H9 (cell line): ENCODE data around the gene KIZ. TPM values are rescaled to one million over a fixed set of nuclear protein-coding genes. Genes with fewer than 3 reads are reported as not detected.

Experiments used
- DNase-seq: peaks from one replicate; pipeline ENCODE4 v3.0.0-alpha.2; 2017
- H2AFZ ChIP-seq: one replicate; pipeline ENCODE4 v1.6.1; 2013; ENCODE audit warnings: mild to moderate bottlenecking, low read length, control low read depth, moderate library complexity
- H2AK5ac ChIP-seq: 2 replicates; pipeline ENCODE4 v1.6.1; 2013; ENCODE audit warnings: low read length, control low read depth, mixed read lengths; ENCODE audit not compliant: insufficient read length
- H2BK120ac ChIP-seq: one replicate; pipeline ENCODE4 v1.6.1; 2013; ENCODE audit warnings: low read depth, mild to moderate bottlenecking, low read length, control low read depth, inconsistent platforms; ENCODE audit not compliant: poor library complexity, severe bottlenecking
- H2BK12ac ChIP-seq: 2 replicates; pipeline ENCODE4 v1.6.1; 2013; ENCODE audit warnings: low read length, control low read depth, mixed read lengths, low read depth; ENCODE audit not compliant: insufficient read length
- H2BK15ac ChIP-seq: 2 replicates; pipeline ENCODE4 v1.6.1; 2013; ENCODE audit warnings: low read depth, low read length, control low read depth
- H2BK20ac ChIP-seq: one replicate; pipeline ENCODE4 v1.6.1; 2013; ENCODE audit warnings: low read depth, mild to moderate bottlenecking, low read length, control low read depth, inconsistent platforms; ENCODE audit not compliant: poor library complexity, severe bottlenecking
- H2BK5ac ChIP-seq: 2 replicates; pipeline ENCODE4 v1.6.1; 2013; ENCODE audit warnings: low read length, control low read depth, mixed read lengths; ENCODE audit not compliant: insufficient read length
- H3K14ac ChIP-seq: 2 replicates; pipeline ENCODE4 v1.6.1; 2013; ENCODE audit warnings: low read length, control low read depth; ENCODE audit not compliant: insufficient read depth
- H3K18ac ChIP-seq: 2 replicates; pipeline ENCODE4 v1.6.1; 2013; ENCODE audit warnings: low read depth, mild to moderate bottlenecking, mixed read lengths, low read length, control low read depth; ENCODE audit not compliant: insufficient read length
- H3K23ac ChIP-seq: 2 replicates; pipeline ENCODE4 v1.6.1; 2013; ENCODE audit warnings: low read length, control low read depth, mixed read lengths, low read depth; ENCODE audit not compliant: insufficient read length
- H3K23me2 ChIP-seq: 2 replicates; pipeline ENCODE4 v1.6.1; 2013; ENCODE audit warnings: low read depth, mild to moderate bottlenecking, mixed read lengths, low read length, control low read depth; ENCODE audit not compliant: insufficient read length, poor library complexity, severe bottlenecking
- H3K27ac ChIP-seq: 2 replicates; pipeline ENCODE4 v1.5.1; 2013; ENCODE audit warnings: low read length, control low read depth, mixed read lengths, low read depth; ENCODE audit not compliant: insufficient read length
- H3K27me3 ChIP-seq: 2 replicates; pipeline ENCODE4 v1.6.1; 2013; ENCODE audit warnings: low read length, control low read depth, inconsistent platforms; ENCODE audit not compliant: insufficient read depth
- H3K4ac ChIP-seq: 2 replicates; pipeline ENCODE4 v1.6.1; 2013; ENCODE audit warnings: low read depth, mild to moderate bottlenecking, control low read depth, inconsistent platforms, low read length, moderate library complexity
- H3K4me1 ChIP-seq: 2 replicates; pipeline ENCODE4 v1.6.1; 2013; ENCODE audit warnings: low read length, control low read depth, inconsistent platforms; ENCODE audit not compliant: insufficient read depth
- H3K4me2 ChIP-seq: 2 replicates; pipeline ENCODE4 v1.6.1; 2013; ENCODE audit warnings: low read length, control low read depth, mixed read lengths; ENCODE audit not compliant: insufficient read length, insufficient read depth
- H3K56ac ChIP-seq: 2 replicates; pipeline ENCODE4 v1.6.1; 2013; ENCODE audit warnings: low read depth, mild to moderate bottlenecking, mixed read lengths, low read length, control low read depth; ENCODE audit not compliant: insufficient read length
- H3K79me1 ChIP-seq: 2 replicates; pipeline ENCODE4 v1.6.1; 2013; ENCODE audit warnings: low read depth, mild to moderate bottlenecking, moderate library complexity, low read length, control low read depth, inconsistent platforms; ENCODE audit not compliant: insufficient read depth, poor library complexity, severe bottlenecking
- H3K79me2 ChIP-seq: 2 replicates; pipeline ENCODE4 v1.6.1; 2013; ENCODE audit warnings: low read length, control low read depth, inconsistent platforms; ENCODE audit not compliant: insufficient read depth
- H3K9ac ChIP-seq: 2 replicates; pipeline ENCODE4 v1.6.1; 2013; ENCODE audit warnings: low read length, control low read depth, mixed read lengths; ENCODE audit not compliant: insufficient read length; ENCODE audit errors: extremely low read depth
- H3K9me3 ChIP-seq: one replicate; pipeline ENCODE4 v1.6.1; 2013; ENCODE audit warnings: low read depth, low read length, inconsistent platforms; ENCODE audit not compliant: control insufficient read depth
- H3T11ph ChIP-seq: one replicate; pipeline ENCODE4 v1.6.1; 2013; ENCODE audit warnings: mild to moderate bottlenecking, low read length, control low read depth, inconsistent platforms
- H4K20me1 ChIP-seq: one replicate; pipeline ENCODE4 v1.6.1; 2013; ENCODE audit not compliant: control insufficient read depth, insufficient read length, insufficient read depth
- H4K5ac ChIP-seq: 2 replicates; pipeline ENCODE4 v1.6.1; 2013; ENCODE audit warnings: low read depth, mild to moderate bottlenecking, mixed read lengths, low read length, control low read depth; ENCODE audit not compliant: insufficient read length
- H4K8ac ChIP-seq: replicated peaks from 2 replicates; pipeline ENCODE4 v1.6.1; 2013; ENCODE audit warnings: low read length, control low read depth, mixed read lengths, low read depth; ENCODE audit not compliant: insufficient read length
- H4K91ac ChIP-seq: 2 replicates; pipeline ENCODE4 v1.6.1; 2013; ENCODE audit warnings: low read depth, mild to moderate bottlenecking, moderate library complexity, mixed read lengths, low read length, control low read depth; ENCODE audit not compliant: insufficient read length
- H3K27ac Mint-ChIP-seq, 3 experiments: 2 replicates in 2 of 3; 3 replicates in 1 of 3; pipeline ENCODE4 v1.8.0; 2020 to 2021; ENCODE audit warnings: mixed read lengths in 3 of 3, mild to moderate bottlenecking in 1 of 3, moderate library complexity in 1 of 3
- H3K27me3 Mint-ChIP-seq: 2 replicates; pipeline ENCODE4 v1.8.0; 2021; ENCODE audit warnings: low read depth, mild to moderate bottlenecking, moderate library complexity, mixed read lengths
- H3K36me3 Mint-ChIP-seq, 3 experiments: 2 replicates in 2 of 3; 3 replicates in 1 of 3; pipeline ENCODE4 v1.8.0; 2020 to 2021; ENCODE audit warnings: low read depth in 3 of 3, mixed read lengths in 3 of 3; ENCODE audit not compliant: insufficient read depth in 1 of 3
- H3K4me1 Mint-ChIP-seq, 2 experiments: 2 replicates each; pipeline ENCODE4 v1.8.0; 2020; ENCODE audit warnings: mixed read lengths in 2 of 2
- H3K4me3 Mint-ChIP-seq, 2 experiments: 2 replicates in 1 of 2; 3 replicates in 1 of 2; pipeline ENCODE4 v1.8.0; 2020 to 2021; ENCODE audit warnings: mild to moderate bottlenecking in 2 of 2, mixed read lengths in 2 of 2, moderate library complexity in 1 of 2
- H3K9me3 Mint-ChIP-seq, 2 experiments: 2 replicates in 1 of 2; 3 replicates in 1 of 2; pipeline ENCODE4 v1.8.0; 2020; ENCODE audit warnings: mild to moderate bottlenecking in 2 of 2, mixed read lengths in 2 of 2, moderate library complexity in 1 of 2
- WGBS: extraction: QIAGEN DNeasy Blood & Tissue Kit; methylation state at CpG from one replicate; pipeline ENCODE4 v1.1.7; 2013; ENCODE audit warnings: missing lambda C conversion rate, low lambda C conversion rate, mixed read lengths; ENCODE audit not compliant: insufficient read length; ENCODE audit errors: extremely low coverage; 5-methylcytosine and 5-hydroxymethylcytosine counted together
- total RNA-seq: library from RNA; stranded (reverse); gene quantifications from 2 replicates; pipeline ENCODE4 v1.2.1, GENCODE V29; 2021
- TF ChIP-seq, protein P1 (sequence below): fragments of 200-600 bp; sonication (generic); conservative IDR thresholded peaks from 3 replicates; pipeline ENCODE4 v1.8.0; 2021; ENCODE audit warnings: antibody characterized with exemption, mild to moderate bottlenecking

The KIZ gene
- total RNA-seq, 1 experiment from 2014 or later, result 29.3 TPM

- Histone ChIP-seq H3K23ac (no peak overlapping the region), H3T11ph (peak overlapping the region; percentile 39), H2BK15ac (no peak overlapping the region), H3K27me3 (no peaks in the 10 kb centered on the region), H3K4ac (no peak overlapping the region; the same call in 1 of the 2 replicates), H2BK120ac (no peak overlapping the region), H2AK5ac (no peak overlapping the region), H3K79me1 (no peaks in the 10 kb centered on the region), H2BK20ac (no peak overlapping the region), H3K4me2 (peak overlapping the region; percentile 64), H3K79me2 (no peaks in the 10 kb centered on the region; the same call in 1 of the 2 replicates), H3K14ac (no peak overlapping the region), H3K27ac (peak overlapping the region; percentile 99), H3K9me3 (no peaks in the 10 kb centered on the region), H3K9ac (peak overlapping the region; percentile 27), H2AFZ (no peak overlapping the region), H2BK5ac (peak overlapping the region; percentile 65), H4K20me1 (no peaks in the 10 kb centered on the region), H3K56ac (no peak overlapping the region), H3K4me1 (peaks cover 11% of the 10 kb centered on the region; the same call in 1 of the 2 replicates), H3K18ac (peak overlapping the region; percentile 56), H4K8ac (no peak overlapping the region), H2BK12ac (peak overlapping the region; percentile 11), H3K23me2 (peaks cover 6% of the 10 kb centered on the region), H4K91ac (no peak overlapping the region), H4K5ac (peak overlapping the region; percentile 44)
- TF ChIP-seq, protein P1, sequence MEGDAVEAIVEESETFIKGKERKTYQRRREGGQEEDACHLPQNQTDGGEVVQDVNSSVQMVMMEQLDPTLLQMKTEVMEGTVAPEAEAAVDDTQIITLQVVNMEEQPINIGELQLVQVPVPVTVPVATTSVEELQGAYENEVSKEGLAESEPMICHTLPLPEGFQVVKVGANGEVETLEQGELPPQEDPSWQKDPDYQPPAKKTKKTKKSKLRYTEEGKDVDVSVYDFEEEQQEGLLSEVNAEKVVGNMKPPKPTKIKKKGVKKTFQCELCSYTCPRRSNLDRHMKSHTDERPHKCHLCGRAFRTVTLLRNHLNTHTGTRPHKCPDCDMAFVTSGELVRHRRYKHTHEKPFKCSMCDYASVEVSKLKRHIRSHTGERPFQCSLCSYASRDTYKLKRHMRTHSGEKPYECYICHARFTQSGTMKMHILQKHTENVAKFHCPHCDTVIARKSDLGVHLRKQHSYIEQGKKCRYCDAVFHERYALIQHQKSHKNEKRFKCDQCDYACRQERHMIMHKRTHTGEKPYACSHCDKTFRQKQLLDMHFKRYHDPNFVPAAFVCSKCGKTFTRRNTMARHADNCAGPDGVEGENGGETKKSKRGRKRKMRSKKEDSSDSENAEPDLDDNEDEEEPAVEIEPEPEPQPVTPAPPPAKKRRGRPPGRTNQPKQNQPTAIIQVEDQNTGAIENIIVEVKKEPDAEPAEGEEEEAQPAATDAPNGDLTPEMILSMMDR, result no peak
- no CpG with 5 or more reads among the region's 10 CpGs for WGBS
- H3K27ac Mint-ChIP-seq, result peak overlapping the region; percentile 94 to 100 (median 100)
- peaks cover 2 to 11% (median 3%) of the 10 kb centered on the region in 3 experiments; a peak in 5 of 7 replicates for H3K36me3 Mint-ChIP-seq
- no peaks in the 10 kb centered on the region for H3K27me3 Mint-ChIP-seq
- peaks cover 64 to 65% of the 10 kb centered on the region in 2 experiments for H3K4me1 Mint-ChIP-seq
- peak overlapping the region; percentile 57 to 77 for H3K4me3 Mint-ChIP-seq
- H3K9me3 Mint-ChIP-seq, result no peaks in the 10 kb centered on the region; a peak in 1 of 5 replicates
- peak; percentile 76 for DNase-seq
Observed at GRCh38 chr20:21189761-21190523, 64.1 kb downstream of the KIZ start.
